ENCODE measurements around the gene ZNF550. TPM values are rescaled to one million over a fixed set of nuclear protein-coding genes. Genes with fewer than 3 reads are reported as not detected.

The ZNF550 gene
- total and polyA plus RNA-seq, 9 of the 15 experiments (the other 6 are each of a cell fraction or from before 2014, with no cell fraction given): 1.6 to 11.8 (median 4.3) TPM

DNA sequence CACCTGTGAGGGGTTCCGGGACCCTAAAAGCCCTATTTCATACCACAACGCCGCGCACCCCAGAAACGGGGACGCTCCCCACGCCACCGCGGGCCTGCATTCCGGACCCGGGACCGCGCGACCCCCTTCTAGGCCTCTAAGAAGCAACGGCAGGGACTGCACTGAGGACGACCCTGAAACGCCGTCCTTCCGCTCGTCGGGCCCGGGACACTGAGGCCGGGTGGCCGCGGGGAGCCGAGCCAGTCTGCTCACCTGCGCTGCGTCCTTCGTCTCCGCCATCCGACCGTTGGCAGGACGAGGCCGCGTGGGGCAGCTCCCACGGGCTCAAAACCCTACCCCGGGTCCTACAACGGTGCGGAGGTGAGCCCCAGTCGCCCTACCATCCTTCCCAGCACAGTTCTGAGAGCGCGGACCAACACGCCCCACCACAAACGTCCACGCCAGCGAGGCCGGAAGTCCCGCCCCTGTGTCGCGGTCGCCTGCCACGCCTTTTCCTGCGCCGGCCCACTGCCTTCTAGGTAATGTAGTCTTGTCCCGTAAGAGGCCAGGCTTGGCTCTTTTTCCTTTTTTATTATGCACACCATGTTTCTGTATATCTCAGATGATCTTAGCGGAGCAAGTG lies at the start of gene ZNF550 (continued):
- TF ChIP-seq FOXO4 (CRISPR knock-in tag; IDR thresholded peaks at IDR 0.05): no peak
- no peak for TF ChIP-seq PRMT5 (CRISPR knock-in tag; IDR thresholded peaks at IDR 0.05)
- no peak for TF ChIP-seq CHD1 (IDR thresholded peaks at IDR 0.05; ENCODE audit: low read length)
- peak; percentile 92 for TF ChIP-seq HCFC1 (IDR thresholded peaks at IDR 0.05; ENCODE audit: low read depth, low read length)
- TF ChIP-seq ELK1 (CRISPR knock-in tag; IDR thresholded peaks at IDR 0.05): no peak
- no peak for TF ChIP-seq ZNF449 (CRISPR knock-in tag; IDR thresholded peaks at IDR 0.05)
- peak; percentile 88 for TF ChIP-seq MTA1 (IDR thresholded peaks at IDR 0.05; ENCODE audit: borderline replicate concordance)
- no peak for TF ChIP-seq EWSR1 (IDR thresholded peaks at IDR 0.05; ENCODE audit: borderline replicate concordance, low read depth, partially characterized antibody)
- no peak for TF ChIP-seq SRSF3 (IDR thresholded peaks at IDR 0.05; ENCODE audit: insufficient read depth, low read length)
- no peak for TF ChIP-seq NR4A1 (CRISPR knock-in tag; IDR thresholded peaks at IDR 0.05)
- no peak for TF ChIP-seq NR4A1 (tag; IDR thresholded peaks at IDR 0.05)
- TF ChIP-seq, protein P1, sequence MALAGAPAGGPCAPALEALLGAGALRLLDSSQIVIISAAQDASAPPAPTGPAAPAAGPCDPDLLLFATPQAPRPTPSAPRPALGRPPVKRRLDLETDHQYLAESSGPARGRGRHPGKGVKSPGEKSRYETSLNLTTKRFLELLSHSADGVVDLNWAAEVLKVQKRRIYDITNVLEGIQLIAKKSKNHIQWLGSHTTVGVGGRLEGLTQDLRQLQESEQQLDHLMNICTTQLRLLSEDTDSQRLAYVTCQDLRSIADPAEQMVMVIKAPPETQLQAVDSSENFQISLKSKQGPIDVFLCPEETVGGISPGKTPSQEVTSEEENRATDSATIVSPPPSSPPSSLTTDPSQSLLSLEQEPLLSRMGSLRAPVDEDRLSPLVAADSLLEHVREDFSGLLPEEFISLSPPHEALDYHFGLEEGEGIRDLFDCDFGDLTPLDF (CRISPR knock-in tag; IDR thresholded peaks at IDR 0.05): no peak
- TF ChIP-seq MEF2D (tag; conservative IDR thresholded peaks at IDR 0.05; ENCODE audit: low read depth): no peak
- TF ChIP-seq PURB (CRISPR knock-in tag; IDR thresholded peaks at IDR 0.05; ENCODE audit: low read depth): no peak
- TF ChIP-seq NFIX (CRISPR knock-in tag; IDR thresholded peaks at IDR 0.05; ENCODE audit: low read depth): no peak
- no peak for TF ChIP-seq GTF2B (IDR thresholded peaks at IDR 0.05; ENCODE audit: extremely low read depth, insufficient read length)
- TF ChIP-seq MBD2 (IDR thresholded peaks at IDR 0.05; ENCODE audit: borderline replicate concordance, low read depth): peak; percentile 66
- no peak for TF ChIP-seq KLF6 (CRISPR knock-in tag; IDR thresholded peaks at IDR 0.05; ENCODE audit: borderline replicate concordance)
- peak; percentile 45 for TF ChIP-seq TAF1 (IDR thresholded peaks at IDR 0.05; ENCODE audit: control insufficient read depth, extremely low read depth, insufficient read depth, low read length, severe bottlenecking)
- TF ChIP-seq, protein P2, sequence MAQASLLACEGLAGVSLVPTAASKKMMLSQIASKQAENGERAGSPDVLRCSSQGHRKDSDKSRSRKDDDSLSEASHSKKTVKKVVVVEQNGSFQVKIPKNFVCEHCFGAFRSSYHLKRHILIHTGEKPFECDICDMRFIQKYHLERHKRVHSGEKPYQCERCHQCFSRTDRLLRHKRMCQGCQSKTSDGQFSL (CRISPR knock-in tag; IDR thresholded peaks at IDR 0.05): no peak
- TF ChIP-seq, protein P2 (tag; IDR thresholded peaks at IDR 0.05): no peak
- no peak for TF ChIP-seq BRD4 (IDR thresholded peaks at IDR 0.05)
- peak; percentile 70 for TF ChIP-seq POLR2A (conservative IDR thresholded peaks at IDR 0.05)

Measured in K562 (cell line).